HG02973 (cell line): ENCODE data around the gene ANKRD65.
"Not testable (repeated sequence)": the region's sequence is repeated elsewhere in the genome, so short reads cannot be mapped to it uniquely, and the experiment has no call there.

Experiments
- ATAC-seq: cut with Tn5 transposase; IDR thresholded peaks from one replicate; pipeline ENCODE4 v1.9.1; 2021; ENCODE audit warnings: moderate library complexity; ENCODE audit not compliant: unreplicated experiment

Gene ANKRD65

DNA sequence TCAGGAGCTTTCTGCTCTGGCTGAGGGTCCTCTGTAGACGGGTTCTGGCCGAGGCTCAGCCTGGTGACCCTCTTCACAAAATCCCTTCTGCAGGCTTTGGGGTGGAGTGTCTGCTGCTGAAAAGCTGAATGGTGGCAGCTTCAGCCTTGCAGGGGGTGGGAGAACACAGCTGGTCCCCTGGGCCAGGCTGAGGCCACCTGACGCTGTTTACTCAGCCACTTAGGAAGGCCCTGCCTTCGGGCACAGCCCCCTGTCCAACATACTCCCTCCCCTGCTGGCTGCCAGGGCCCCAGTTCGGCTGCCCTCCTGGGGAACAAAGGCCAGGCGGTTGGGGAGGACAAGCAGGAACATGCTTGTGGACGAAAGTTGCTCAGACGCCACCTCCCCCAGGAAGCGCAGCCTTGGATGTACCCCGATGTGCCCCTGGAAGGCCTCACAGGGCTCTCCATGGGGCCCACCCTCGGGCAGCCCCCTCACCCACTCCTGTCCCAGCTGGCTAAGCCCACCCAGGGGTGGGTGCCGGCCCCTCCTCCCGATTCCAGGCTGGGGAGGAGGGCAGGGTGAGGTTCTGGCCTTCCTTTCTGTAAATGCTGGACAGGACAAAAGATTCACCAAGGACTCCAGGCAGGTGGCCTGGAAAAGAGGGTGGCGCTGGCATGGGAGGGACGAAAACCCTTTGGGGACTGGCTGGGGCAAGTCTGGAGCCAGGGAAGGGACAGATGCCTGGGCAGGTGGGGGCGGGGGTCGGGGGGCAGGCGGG, at the start of gene ANKRD65:
ANKRD65 (minus strand) TSS at position 130 of the 760 bp plus-strand sequence. CDS start 271 bp downstream, outside the sequence.
- no peak for ATAC-seq

DNA sequence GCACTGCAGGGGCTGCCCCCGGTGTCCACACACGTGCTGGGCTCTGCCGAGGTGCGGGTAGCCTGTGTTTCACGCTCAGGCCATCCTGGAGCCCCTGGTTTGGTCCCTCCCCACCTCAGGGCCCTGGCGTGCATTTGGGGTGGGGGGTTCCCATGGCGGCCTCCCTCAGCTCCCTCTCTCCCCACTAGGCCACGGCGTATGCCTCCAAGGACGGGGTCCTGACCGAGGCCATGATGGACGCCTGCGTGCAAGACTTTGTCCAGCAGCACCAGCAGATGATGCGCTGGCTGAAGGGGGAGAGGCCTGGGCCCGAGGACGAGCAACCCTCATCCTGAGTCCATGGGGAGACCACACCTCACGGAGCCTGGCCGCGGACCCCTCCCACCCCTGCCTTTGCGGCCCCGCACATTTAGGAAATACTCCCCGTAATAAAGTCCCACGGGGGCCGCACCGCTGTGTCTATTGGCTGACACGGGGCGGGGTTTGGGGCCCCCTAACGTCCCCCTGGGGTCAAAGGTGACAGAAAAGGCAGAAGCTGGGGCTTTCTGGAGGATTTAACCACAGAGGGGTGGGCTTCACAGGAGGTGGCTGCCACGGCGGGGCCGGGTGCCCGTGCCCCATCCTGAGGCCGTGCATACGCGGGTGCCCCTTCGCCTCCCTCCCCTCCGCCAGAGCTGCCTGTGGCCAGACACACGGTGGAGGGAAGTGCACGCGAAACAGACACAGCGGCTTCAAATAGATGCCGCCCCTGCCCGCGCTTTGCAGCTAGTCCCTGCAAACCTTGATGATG, 47.3 kb upstream of the ANKRD65 start:
- not testable (repeated sequence) for ATAC-seq

DNA sequence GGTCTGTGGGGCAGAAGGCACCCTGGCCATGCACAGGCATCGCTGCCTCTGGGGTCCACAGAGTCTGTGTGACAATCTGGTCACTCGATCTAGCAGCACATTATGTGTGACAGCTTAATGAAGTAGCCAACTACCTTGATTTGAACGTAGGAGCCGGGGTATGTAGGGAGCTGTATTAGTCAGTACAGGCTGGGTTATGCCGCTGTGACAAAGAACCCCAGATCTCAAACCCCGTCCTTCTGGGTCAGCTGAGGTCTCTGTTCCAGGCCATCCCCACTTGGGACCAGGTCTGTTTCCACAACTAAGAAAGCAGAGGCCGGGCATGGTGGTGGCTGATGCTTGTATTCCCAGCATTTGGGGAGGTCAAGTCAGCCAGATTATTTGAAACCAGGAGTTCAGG, 42.2 kb upstream of the ANKRD65 start:
- ATAC-seq = no peak

DNA sequence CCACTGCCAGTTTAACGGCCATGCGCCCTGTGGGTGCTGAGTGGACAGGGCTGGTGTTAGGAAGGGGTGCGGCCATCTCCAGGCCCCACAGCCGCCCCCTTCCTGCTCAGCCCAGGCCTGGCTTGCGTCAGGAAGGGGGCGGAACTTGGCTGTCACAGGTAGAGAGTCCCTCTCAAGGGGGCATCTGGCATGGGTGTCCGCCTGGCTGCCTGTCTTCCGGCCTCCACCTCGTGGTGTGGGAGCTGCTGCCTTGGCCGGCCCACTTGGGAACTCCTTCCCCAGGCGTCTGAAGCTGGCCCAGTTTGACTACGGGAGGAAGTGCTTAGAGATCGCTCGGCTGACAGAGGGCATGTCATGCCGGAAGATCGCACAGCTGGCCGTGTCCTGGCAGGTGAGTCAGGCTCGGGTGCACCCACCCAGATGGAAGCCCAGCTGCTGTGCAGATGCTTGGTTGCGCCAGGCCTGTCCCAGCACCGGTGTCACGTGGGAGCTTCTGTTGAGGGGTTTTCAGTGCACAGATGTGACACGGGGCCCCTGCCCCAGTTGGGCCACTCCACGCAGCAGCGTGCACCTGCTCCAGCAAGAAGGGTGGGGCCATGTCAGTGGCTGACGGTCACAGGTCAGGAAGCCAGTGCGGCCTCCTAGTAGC, 41.4 kb upstream of the ANKRD65 start:
- ATAC-seq = no peak

DNA sequence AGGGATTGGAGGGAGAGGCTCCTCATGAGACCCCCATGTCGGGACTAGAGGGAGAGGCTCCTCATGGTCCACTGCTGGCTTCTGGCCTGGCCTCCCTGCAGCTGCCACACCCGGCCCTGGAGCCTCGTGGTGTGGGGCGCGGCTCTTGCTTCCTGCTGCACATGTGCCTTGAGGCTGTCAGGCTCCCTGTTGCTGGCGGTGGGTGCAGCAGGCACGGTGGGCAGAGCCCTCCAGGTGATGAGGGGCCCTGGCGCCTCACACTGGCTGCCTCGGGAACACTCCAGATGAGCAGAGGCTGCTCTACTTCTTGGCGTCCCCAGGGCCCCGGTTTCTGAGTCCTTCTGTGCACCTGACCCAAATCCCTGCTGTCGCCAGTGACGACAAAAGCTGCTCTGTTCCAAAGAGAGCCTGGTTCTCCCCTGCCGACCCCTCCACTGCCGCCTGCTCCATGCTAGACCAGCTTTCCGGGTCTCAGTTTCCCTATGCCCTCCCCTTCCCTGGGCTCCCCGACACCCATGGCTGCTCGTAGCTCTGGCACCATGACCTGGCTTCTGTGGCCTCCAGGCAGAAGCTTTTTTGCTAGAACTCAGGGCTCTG, 40.7 kb upstream of the ANKRD65 start:
- ATAC-seq = no peak

DNA sequence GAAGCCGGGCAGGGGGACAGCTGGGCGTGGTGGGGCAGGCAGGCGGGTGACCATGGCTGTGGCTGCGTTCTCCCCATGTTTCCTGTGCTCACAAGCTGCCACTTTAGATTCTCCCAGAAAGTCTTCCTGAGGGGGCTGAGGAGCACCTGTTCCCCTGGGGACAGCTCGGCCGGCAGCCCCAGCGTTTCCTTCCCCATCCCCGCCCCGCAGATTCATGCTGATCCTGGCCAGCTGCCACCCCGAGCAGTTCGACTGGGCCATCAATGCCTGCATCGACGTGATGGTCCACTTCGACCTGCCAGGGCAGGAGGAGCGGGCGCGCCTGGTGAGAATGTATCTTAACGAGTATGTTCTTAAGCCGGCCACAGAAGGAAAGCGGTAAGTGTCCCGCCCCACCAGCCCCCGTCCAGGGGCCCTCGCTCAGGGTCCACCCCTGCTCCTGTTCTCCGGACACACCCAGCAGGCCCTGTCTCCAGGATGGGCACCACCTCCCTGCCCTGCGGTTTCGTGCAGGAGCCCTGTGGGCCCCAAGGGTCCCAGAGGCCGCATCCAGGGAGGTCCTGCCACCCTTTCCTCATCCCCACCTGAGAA, 39.6 kb upstream of the ANKRD65 start:
- no peak for ATAC-seq

DNA sequence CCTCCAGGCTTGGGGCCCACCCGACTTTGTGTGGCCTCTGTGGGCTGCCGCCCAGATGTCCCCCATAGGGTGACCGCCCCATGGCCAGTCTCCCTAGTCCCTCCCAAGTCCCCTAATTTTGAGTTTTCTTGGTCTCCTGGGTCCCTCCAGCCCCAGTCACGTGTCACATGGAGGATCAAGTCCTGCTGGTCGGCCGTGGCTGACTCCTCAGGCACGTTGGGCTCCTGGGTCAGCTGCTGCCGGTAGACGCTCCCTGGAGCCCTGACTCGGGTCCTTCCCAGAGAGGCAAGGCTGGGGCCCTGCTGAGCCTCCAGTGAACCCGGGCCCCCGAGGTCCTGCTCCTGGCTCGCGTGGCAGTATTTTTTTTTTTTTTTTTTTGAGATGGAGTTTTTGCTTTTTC, 38.6 kb upstream of the ANKRD65 start:
- ATAC-seq = not testable (repeated sequence)

DNA sequence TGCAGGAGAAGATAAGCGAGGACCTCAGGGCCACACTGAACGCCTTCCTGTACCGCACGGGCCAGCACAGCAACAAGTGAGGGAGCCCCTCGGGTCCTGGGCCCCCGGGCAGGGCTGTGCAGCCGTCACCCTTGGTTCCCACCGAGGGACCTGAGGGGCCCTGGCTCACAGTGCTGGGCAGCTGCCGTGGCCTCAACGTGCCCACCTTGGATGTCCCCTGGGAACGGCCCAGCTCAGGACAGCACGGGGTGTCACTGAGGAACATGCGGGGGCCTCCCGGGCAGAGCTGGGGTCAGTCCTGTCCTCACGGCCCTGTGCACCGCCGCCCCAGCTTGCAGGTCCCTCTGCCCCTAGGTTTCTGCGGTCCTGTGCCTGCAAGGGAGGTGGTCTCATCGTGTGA, 38.1 kb upstream of the ANKRD65 start:
- not testable (repeated sequence) for ATAC-seq

DNA sequence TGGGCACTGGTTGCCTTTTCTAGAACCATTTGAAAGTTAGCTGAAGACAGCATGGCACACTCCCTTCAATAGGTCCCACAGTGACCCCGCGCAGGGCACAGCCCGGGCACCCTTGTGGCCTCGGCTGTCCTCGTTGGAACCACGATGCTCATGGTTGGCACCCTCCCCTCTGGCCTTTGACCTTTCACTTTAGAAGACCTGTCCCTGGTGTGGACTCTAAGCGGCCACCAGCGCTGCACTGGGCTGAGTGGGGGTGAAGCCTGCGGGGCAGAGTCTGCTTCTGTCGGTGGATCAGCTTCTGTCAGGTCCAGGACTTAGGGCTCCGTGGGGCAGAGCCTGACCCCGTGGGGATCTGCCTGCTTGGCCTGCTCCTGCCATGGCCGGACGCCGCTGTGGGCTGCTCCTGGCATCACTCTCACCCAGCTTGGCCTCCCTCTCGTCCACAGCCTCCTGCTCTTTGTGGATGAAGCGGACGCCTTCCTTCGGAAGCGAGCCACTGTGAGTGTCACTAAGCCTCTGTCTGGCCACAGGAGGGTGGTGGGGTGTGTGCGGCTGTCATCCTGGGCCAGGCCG, 35.7 kb upstream of the ANKRD65 start:
- ATAC-seq = not testable (repeated sequence)

DNA sequence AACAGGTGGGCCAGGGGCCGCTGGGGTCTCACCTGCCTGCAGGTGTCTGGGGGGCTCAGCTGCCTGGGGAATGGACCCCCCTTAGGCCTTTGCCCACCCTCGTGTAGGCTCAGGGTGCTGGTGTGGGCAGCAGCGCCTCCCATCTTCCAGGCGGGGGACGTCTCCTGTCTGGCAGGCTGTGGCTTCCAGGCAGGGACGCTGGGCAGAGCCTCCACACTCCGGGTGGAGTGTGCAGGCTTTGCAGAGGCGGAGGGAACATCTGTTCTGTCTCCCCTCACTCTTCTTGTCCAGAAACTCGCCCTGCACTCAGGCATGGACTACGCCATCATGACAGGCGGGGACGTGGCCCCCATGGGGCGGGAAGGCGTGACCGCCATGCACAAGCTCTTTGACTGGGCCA, 34.9 kb upstream of the ANKRD65 start:
- not testable (repeated sequence) for ATAC-seq

DNA sequence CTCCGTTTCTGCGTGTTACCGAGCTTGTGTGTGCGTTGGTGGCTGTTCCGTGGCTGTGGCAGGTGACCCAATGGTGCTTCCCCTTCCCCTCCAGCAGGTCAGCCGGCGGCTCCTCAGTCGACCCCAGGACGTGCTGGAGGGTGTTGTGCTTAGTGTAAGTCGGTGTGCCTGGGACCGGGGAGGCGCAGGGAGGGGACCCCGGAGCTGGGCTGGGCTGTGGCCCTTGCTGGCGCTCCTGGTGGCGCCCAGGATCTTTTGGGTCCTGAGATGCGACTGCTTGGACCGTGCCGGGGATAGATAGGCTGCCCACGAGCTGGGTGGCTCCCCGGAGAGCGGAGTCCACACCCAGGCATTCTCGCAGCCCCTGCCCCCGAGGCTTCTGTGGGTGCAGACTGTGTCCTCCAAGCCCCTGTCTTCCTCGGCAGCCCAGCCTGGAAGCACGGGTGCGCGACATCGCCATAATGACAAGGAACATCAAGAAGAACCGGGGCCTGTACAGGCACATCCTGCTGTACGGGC, 34.3 kb upstream of the ANKRD65 start:
- ATAC-seq = no peak

DNA sequence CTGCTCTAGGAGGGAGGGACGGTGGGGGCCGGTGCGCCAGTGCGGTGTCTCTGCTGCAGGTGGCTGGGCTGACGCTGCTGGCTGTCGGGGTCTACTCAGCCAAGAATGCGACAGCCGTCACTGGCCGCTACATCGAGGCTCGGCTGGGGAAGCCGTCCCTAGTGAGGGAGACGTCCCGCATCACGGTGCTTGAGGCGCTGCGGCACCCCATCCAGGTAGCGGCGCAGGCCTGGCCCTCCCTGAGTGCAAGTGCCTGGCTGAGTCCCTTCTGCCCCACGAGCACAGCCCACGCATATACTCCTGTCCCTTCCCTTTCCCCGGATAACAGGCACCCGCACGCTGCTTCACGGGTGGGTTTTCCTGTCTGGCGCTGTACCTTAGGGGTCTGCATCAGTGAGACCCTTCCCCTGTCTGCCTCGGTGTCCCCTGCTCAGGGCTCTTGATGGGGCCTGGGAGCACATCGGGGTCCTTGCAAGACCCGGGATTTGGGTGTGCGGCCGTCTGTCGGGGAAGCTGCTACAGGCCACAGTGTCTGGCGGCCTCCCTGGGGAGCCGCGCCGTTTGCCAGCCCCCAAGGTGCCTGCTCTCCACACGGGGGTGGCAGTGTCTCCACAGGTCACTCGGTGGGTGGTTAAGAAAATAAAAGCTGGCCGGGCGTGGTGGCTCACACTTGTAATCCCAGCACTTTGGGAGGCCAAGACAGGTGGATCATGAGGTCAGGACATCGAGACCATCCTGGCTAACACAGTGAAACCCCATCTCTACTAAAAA, 33.4 kb upstream of the ANKRD65 start:
- not testable (repeated sequence) for ATAC-seq

DNA sequence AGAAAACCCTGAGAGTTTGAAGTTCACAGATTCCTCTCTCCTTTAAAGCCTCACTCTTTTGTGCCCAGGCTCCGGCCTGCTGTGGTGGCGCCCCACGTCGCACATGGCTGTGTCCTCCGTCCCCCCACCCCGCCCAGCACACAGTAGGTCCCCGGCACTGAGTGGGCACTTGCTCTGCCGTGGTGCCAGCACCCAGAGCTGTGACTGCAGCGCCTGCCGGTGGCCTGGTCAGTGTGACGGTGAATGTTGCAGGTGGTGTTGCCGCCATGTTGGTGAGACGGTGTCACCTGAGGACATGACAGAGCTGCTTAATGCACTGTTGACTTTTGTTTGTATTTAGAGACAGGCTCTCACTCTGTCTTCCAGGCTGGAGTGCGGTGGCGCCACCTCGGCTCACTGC, 31.8 kb upstream of the ANKRD65 start:
- no peak for ATAC-seq

DNA sequence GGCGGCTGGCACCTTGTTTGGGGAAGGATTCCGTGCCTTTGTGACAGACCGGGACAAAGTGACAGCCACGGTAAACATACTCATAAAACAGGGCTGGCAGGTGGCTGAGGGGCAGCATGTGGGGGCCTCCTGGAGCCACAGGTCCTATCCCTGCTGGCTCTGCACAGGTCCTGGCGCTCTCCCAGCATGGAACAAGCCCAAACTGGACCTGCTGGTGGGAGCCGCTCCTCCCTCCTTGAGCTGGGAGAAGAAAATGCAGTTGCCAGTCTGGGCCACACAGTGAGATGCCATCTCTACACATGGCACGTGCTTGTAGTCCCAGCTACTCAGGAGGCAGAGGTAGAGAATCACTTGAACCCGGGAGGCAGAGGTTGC, 31.3 kb upstream of the ANKRD65 start:
- not testable (repeated sequence) for ATAC-seq

DNA sequence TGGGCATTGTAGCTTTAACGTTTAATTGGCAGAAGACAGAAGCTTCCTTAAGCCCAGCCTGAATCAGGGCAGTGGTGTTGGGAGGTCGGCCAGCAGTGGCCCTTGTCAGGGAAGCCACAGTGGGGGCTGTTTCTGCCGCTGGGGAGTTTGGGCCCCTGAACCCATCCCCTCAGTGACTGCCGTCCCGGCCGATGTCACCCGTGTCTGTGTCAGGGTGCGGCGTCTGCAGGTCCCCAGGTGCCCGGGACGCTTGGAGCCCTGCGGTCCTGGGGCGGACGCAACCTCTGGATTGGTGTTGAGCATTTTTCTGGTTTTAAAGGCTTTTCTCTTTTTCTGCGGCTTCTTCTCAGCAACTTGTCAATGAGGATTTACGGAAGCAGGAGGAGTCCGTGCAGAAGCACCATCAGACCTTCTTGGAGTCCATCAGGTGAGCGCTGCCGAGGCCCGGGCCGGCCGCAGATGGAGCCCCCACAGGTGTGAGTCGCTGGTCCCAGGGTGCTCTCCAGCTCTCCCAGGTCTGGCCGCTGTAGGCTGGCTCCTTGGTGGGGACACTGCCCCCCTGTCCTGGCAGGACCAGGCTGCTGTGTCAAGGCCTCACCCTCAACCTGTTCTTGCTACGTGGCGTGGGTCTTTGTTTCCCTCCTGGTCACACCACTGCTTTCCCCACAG, 30.8 kb upstream of the ANKRD65 start:
- ATAC-seq = no peak

DNA sequence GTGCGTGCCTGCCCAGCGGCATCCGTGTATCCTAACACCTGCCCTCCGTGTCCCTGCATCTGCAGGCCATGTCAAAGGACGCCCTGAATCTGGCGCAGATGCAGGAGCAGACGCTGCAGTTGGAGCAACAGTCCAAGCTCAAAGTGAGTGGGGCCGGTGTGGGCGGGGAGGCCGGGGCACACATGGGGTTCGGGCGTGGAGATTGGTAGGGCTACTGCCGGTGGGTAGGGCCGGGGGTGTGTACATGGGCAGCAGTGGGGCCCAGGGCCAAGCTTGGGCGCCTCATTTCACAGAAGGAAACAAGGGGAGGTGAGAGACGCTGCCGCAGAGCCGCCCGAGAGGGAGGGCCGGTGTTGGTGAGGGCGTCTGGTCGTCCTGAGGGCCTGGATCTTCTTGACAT, 29.5 kb upstream of the ANKRD65 start:
- not testable (repeated sequence) for ATAC-seq

DNA sequence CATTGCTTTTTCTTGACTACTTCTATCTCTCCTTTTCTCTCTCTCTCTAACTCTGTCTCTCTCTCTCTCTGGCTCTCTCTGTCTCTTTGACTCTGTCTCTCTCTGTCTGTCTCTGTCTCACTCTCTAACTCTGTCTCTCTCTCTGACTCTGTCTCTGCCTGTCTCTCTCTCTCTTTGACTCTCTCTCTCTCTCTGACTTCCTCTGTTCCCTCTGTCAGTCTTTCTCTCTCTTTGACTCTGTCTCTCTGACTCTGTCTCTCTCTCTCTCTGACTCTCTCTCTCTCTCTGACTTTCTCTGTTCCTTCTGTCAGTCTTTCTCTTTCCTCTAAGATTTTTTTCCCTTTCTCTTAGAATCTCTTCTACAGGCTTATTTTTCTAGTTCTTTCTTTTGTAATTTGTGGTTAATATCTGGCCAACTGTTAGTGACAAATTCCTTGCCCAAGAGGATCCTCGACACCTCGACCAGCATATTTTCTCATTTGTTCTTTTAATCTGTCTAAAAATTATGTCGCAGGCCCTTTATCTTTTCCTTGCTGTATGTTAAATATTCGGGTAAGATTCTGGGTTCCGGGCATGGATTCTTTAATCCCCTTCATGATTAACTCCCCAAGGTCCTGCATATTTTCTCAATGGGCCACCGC, 28.1 kb upstream of the ANKRD65 start, which contains the start of gene ATAD3C:
ATAD3C (plus strand) TSS at position 591 of the 641 bp plus-strand sequence. CDS start 995 bp downstream, outside the sequence.
- no peak for ATAC-seq

DNA sequence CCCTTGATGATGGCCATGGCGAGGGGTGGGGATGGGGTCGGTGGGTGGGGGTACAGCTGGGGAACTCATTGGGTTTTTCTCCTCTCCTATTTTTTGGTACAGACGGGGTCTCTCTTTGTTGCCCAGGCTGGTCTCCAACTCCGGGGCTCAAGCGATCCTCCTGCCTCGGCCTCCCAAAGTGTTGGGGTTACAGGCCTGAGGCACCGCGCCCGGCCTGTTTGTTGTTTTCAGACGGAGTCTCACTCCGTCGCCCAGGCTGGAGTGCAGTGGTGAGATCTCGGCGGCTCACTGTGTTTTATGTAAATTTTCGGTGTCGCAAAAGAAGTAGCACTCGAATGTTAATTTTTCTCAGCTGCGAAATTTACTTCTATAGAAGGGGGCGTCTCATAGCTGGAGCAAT, 25.6 kb upstream of the ANKRD65 start:
- not testable (repeated sequence) for ATAC-seq
